H1 (cell line): ENCODE data around the gene NUP62CL. TPM values are rescaled to one million over a fixed set of nuclear protein-coding genes. Genes with fewer than 3 reads are reported as not detected.

Experiments
- CTCF ChIA-PET: fragments of 300-600 bp; sonication (Branson Sonifier 250); formaldehyde crosslinking; loops from one replicate; lab custom pipeline; 2021; ENCODE audit not compliant: partially characterized antibody; lab: Charles Lee
- POLR2A ChIA-PET: fragments of 300-600 bp; sonication (Branson Sonifier 250); formaldehyde crosslinking; loops from one replicate; lab custom pipeline; 2021; ENCODE audit warnings: inconsistent platforms; ENCODE audit not compliant: partially characterized antibody; lab: Charles Lee
- DNase-seq, 2 experiments: peaks; one replicate each; pipeline versions ENCODE4 v3.0.0 to v3.0.0-alpha.2; 2010 to 2022; ENCODE audit warnings: low spot score in 2 of 2, low read depth in 1 of 2, mixed read lengths in 1 of 2
- FAIRE-seq: peaks from 2 replicates; lab custom pipeline; 2011; peaks lifted over from hg19 to GRCh38; lab: Jason Lieb, UNC
- H2AFZ ChIP-seq: 2 replicates; pipeline ENCODE4 v1.8.1; 2012; ENCODE audit warnings: low read length, inconsistent platforms
- H2AK5ac ChIP-seq: 2 replicates; pipeline ENCODE4 v1.6.1; 2013; ENCODE audit warnings: low read depth, low read length
- H2BK120ac ChIP-seq: replicated peaks from 2 replicates; pipeline ENCODE3; 2013; ENCODE audit warnings: low read depth, low read length, inconsistent platforms
- H2BK12ac ChIP-seq: 2 replicates; pipeline ENCODE4 v1.6.1; 2013; ENCODE audit warnings: low read depth, low read length
- H2BK15ac ChIP-seq: 2 replicates; pipeline ENCODE4 v1.6.1; 2013; ENCODE audit warnings: low read length
- H2BK20ac ChIP-seq: 2 replicates; pipeline ENCODE4 v1.6.1; 2013; ENCODE audit warnings: low read length
- H2BK5ac ChIP-seq: 2 replicates; pipeline ENCODE4 v1.6.1; 2013; ENCODE audit warnings: low read depth, low read length
- H3K14ac ChIP-seq: 2 replicates; pipeline ENCODE4 v1.6.1; 2013; ENCODE audit warnings: inconsistent platforms; ENCODE audit not compliant: insufficient read length
- H3K18ac ChIP-seq: 2 replicates; pipeline ENCODE4 v1.6.1; 2013; ENCODE audit warnings: low read length; ENCODE audit errors: extremely low read depth
- H3K23ac ChIP-seq: 2 replicates; pipeline ENCODE4 v1.6.1; 2013; ENCODE audit warnings: inconsistent platforms; ENCODE audit not compliant: insufficient read length
- H3K23me2 ChIP-seq: 2 replicates; pipeline ENCODE4 v1.6.1; 2013; ENCODE audit warnings: low read depth, low read length
- H3K27ac ChIP-seq: 2 replicates; pipeline ENCODE4 v1.6.1; 2011; ENCODE audit warnings: low read depth, low read length, inconsistent platforms
- H3K27me3 ChIP-seq, 4 experiments: replicated peaks in 1 of 4; 1 replicate in 1 of 4; 2 replicates in 3 of 4; pipeline versions ENCODE4 v1.6.1 to v1.8.1; 2011 to 2013; ENCODE audit warnings: low read length in 3 of 4, mild to moderate bottlenecking in 3 of 4, inconsistent platforms in 2 of 4, mixed read lengths in 2 of 4, moderate library complexity in 1 of 4; ENCODE audit not compliant: control insufficient read depth in 3 of 4, insufficient read depth in 3 of 4; ENCODE audit errors: extremely low read depth in 1 of 4
- H3K36me3 ChIP-seq, 4 experiments: 2 replicates each; pipeline versions ENCODE4 v1.6.1 to v1.8.1; 2011 to 2013; ENCODE audit warnings: mild to moderate bottlenecking in 4 of 4, low read length in 3 of 4, moderate library complexity in 2 of 4, control low read depth in 1 of 4, inconsistent platforms in 1 of 4; ENCODE audit not compliant: insufficient read depth in 4 of 4, control insufficient read depth in 2 of 4
- H3K4ac ChIP-seq: replicated peaks from 2 replicates; pipeline ENCODE3; 2013; ENCODE audit warnings: low read length, low read depth, mixed read lengths, inconsistent platforms; ENCODE audit not compliant: insufficient read length
- H3K4me1 ChIP-seq, 4 experiments: replicated peaks in 1 of 4; 1 replicate in 1 of 4; 2 replicates in 3 of 4; pipeline versions ENCODE4 v1.6.1 to v1.8.1; 2011 to 2013; ENCODE audit warnings: low read length in 3 of 4, inconsistent platforms in 2 of 4, mixed read lengths in 1 of 4; ENCODE audit not compliant: insufficient read depth in 4 of 4, control insufficient read depth in 3 of 4
- H3K4me2 ChIP-seq, 2 experiments: 2 replicates each; pipeline versions ENCODE4 v1.6.1 to v1.8.1; 2011 to 2013; ENCODE audit warnings: low read depth in 2 of 2, low read length in 2 of 2, control low read depth in 1 of 2, inconsistent platforms in 1 of 2, mild to moderate bottlenecking in 1 of 2; ENCODE audit not compliant: insufficient read depth in 1 of 2
- H3K4me3 ChIP-seq, 4 experiments: fragments of 200-600, 300-600 bp in 1 of 4; sonication (generic), shearing (Covaris generic), sonication (Bioruptor Twin) in 1 of 4; 2 replicates each; pipeline versions ENCODE4 v1.5.1 to v1.8.1; 2011 to 2016; ENCODE audit warnings: low read length in 4 of 4, low read depth in 3 of 4, control low read depth in 2 of 4, inconsistent platforms in 2 of 4, mild to moderate bottlenecking in 2 of 4, mixed read lengths in 1 of 4, moderate library complexity in 1 of 4; ENCODE audit not compliant: insufficient read depth in 2 of 4; ENCODE audit errors: extremely low read depth in 1 of 4
- H3K56ac ChIP-seq: replicated peaks from 2 replicates; pipeline ENCODE3; 2013; ENCODE audit warnings: low read depth, mild to moderate bottlenecking, mixed read lengths, low read length, inconsistent platforms; ENCODE audit not compliant: insufficient read length
- H3K79me1 ChIP-seq: 2 replicates; pipeline ENCODE4 v1.6.1; 2013; ENCODE audit warnings: low read depth, low read length, control low read depth
- H3K79me2 ChIP-seq, 2 experiments: 2 replicates each; pipeline versions ENCODE4 v1.6.1 to v1.8.1; 2012 to 2013; ENCODE audit warnings: low read length in 2 of 2, mild to moderate bottlenecking in 2 of 2, inconsistent platforms in 1 of 2; ENCODE audit not compliant: insufficient read depth in 2 of 2, control insufficient read depth in 1 of 2
- H3K9ac ChIP-seq, 4 experiments: replicated peaks in 1 of 4; 1 replicate in 1 of 4; 2 replicates in 3 of 4; pipeline versions ENCODE4 v1.6.1 to v1.8.1; 2011 to 2013; ENCODE audit warnings: low read depth in 3 of 4, low read length in 3 of 4, control low read depth in 2 of 4, mild to moderate bottlenecking in 2 of 4, moderate library complexity in 2 of 4, inconsistent platforms in 1 of 4; ENCODE audit errors: extremely low read depth in 1 of 4
- H3K9me3 ChIP-seq, 2 experiments: 2 replicates each; pipeline versions ENCODE4 v1.6.1 to v1.8.1; 2012 to 2013; ENCODE audit warnings: mild to moderate bottlenecking in 2 of 2, moderate library complexity in 2 of 2, control low read depth in 1 of 2, inconsistent platforms in 1 of 2, low read depth in 1 of 2, low read length in 1 of 2, mixed read lengths in 1 of 2; ENCODE audit not compliant: insufficient read depth in 2 of 2
- H4K20me1 ChIP-seq, 2 experiments: replicated peaks in 1 of 2; 2 replicates each; pipeline versions ENCODE3 to v1.8.1; 2011 to 2013; ENCODE audit warnings: inconsistent platforms in 2 of 2, low read length in 2 of 2, mild to moderate bottlenecking in 1 of 2; ENCODE audit not compliant: insufficient read depth in 2 of 2, control insufficient read depth in 1 of 2
- H4K5ac ChIP-seq: 2 replicates; pipeline ENCODE4 v1.6.1; 2013; ENCODE audit warnings: low read length, low read depth, mixed read lengths, inconsistent platforms; ENCODE audit not compliant: insufficient read length
- H4K8ac ChIP-seq: 2 replicates; pipeline ENCODE4 v1.8.0; 2013; ENCODE audit warnings: mild to moderate bottlenecking, moderate library complexity, low read length, inconsistent platforms; ENCODE audit not compliant: insufficient read depth; ENCODE audit errors: extremely low read depth
- H4K91ac ChIP-seq: replicated peaks from 2 replicates; pipeline ENCODE3; 2013; ENCODE audit warnings: low read length, mixed read lengths, inconsistent platforms; ENCODE audit not compliant: insufficient read length
- CBX8 ChIP-seq: fragments of 300-800, 300-1000 bp; sonication (generic); IDR thresholded peaks from 2 replicates; pipeline ENCODE4 v1.7.1; 2016; ENCODE audit warnings: low read depth, low read length, borderline replicate concordance
- CHD2 ChIP-seq: IDR thresholded peaks from 2 replicates; pipeline ENCODE4 v1.6.1; 2012; ENCODE audit warnings: low read length, improper control_type of control experiment
- GTF2F1 ChIP-seq: IDR thresholded peaks from 2 replicates; pipeline ENCODE4 v1.6.1; 2012; ENCODE audit warnings: low read depth, low read length, improper control_type of control experiment, borderline replicate concordance
- JUND ChIP-seq: IDR thresholded peaks from 2 replicates; pipeline ENCODE4 v1.6.1; 2011; ENCODE audit warnings: mild to moderate bottlenecking, improper control_type of control experiment, low read length
- KDM4A ChIP-seq: IDR thresholded peaks from one replicate; pipeline ENCODE4 v1.7.1; 2012; ENCODE audit warnings: low read depth, mild to moderate bottlenecking, moderate library complexity, low read length, inconsistent platforms; ENCODE audit not compliant: severe bottlenecking
- POLR2A ChIP-seq, 2 experiments: IDR thresholded peaks; 1 replicate in 1 of 2; 2 replicates in 1 of 2; pipeline ENCODE4 v1.6.1; 2011; ENCODE audit warnings: low read depth in 2 of 2, low read length in 2 of 2, mild to moderate bottlenecking in 2 of 2; ENCODE audit errors: control extremely low read depth in 1 of 2
- POLR2AphosphoS5 ChIP-seq: IDR thresholded peaks from 2 replicates; pipeline ENCODE4 v1.6.1; 2011; ENCODE audit warnings: low read depth, low read length
- YY1 ChIP-seq: IDR thresholded peaks from 2 replicates; pipeline ENCODE4 v1.6.1; 2011; ENCODE audit warnings: low read depth, mild to moderate bottlenecking, low read length
- ZNF274 ChIP-seq: IDR thresholded peaks from 2 replicates; pipeline ENCODE4 v1.7.0; 2012; ENCODE audit warnings: low read length, borderline replicate concordance; ENCODE audit errors: extremely low read depth
- WGBS, 2 experiments: shearing (Covaris generic) in 1 of 2; methylation state at CpG; one replicate each; pipeline versions ENCODE4 v1.1.6 to v1.1.7; 2013 to 2015; ENCODE audit warnings: low lambda C conversion rate in 2 of 2, mixed read lengths in 2 of 2, inconsistent platforms in 1 of 2, low coverage in 1 of 2, missing lambda C conversion rate in 1 of 2; ENCODE audit not compliant: insufficient replicate concordance in 2 of 2, insufficient coverage in 1 of 2, insufficient read length in 1 of 2; ENCODE audit errors: extremely low coverage in 1 of 2, missing lambda C conversion rate in 1 of 2; 5-methylcytosine and 5-hydroxymethylcytosine counted together
- polyA plus RNA-seq, 7 experiments: library from polyadenylated mRNA; depleted of rRNA in 3 of 7; stranded (reverse) in 5 of 7; unstranded in 2 of 7; fragments of >200 nt in 5 of 7; fragments of 200-250 nt in 2 of 7; gene quantifications; 1 replicate in 5 of 7; 2 replicates in 1 of 7; 4 replicates in 1 of 7; pipeline versions ENCODE4 v1.2.1 to v1.2.3, GENCODE V29; 2011 to 2013; ENCODE audit warnings: missing spikeins in 2 of 7, mixed read lengths in 2 of 7
- total RNA-seq: library from RNA; stranded (reverse); fragmentation: NEBNext Ultra II Directional; extraction: Animal tissue kit (Norgen Biotek cat#: 25700); gene quantifications from 2 replicates; pipeline ENCODE4 v1.2.1, GENCODE V29; 2021

The NUP62CL gene
- total and polyA plus RNA-seq, 2 of the 8 experiments (the other 6 are each of a cell fraction or from before 2014, with no cell fraction given) = 3.3 to 6.2 TPM

DNA sequence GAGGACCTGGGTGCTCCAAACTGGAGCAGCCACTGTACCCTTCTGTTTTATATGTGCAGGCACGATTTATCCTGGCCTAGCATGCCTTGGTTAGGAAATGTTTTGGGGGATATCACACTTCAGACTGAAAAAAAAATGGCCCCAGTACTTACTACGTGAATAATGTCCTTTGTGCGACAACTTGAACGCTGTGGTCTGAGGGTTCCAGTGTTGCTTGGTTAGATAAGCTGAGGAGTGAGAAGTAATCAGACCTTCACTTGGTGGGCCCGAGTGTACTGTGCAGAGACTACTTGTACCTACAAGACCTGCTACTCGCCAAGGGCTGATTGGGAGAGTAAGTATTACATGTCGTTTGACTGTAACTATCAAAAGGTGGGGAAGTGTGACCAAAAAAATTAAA, 856 bp upstream of the NUP62CL start:
- Histone ChIP-seq H3K9ac (no peak overlapping the region), H3K27me3 (no peaks in the 10 kb centered on the region), H4K20me1 (no peaks in the 10 kb centered on the region), H3K4me3 (no peak overlapping the region), H2AK5ac (no peak overlapping the region), H3K79me2 (no peaks in the 10 kb centered on the region), H3K56ac (no peak overlapping the region), H2BK12ac (no peak overlapping the region), H2BK15ac (no peak overlapping the region), H3K18ac (no peak overlapping the region), H3K4me1 (peaks cover 0 to 3% (median under 1%) of the 10 kb centered on the region in 4 experiments; a peak in 3 of 7 replicates), H2BK120ac (no peak overlapping the region), H2BK20ac (no peak overlapping the region), H4K5ac (no peak overlapping the region), H3K36me3 (no peaks in the 10 kb centered on the region), H3K79me1 (no peaks in the 10 kb centered on the region), H2AFZ (no peak overlapping the region), H4K91ac (no peak overlapping the region), H3K14ac (no peak overlapping the region), H3K9me3 (no peaks in the 10 kb centered on the region)
- ChIA-PET CTCF (no interaction called here), POLR2A (no interaction called here)
- DNase-seq (no peak), FAIRE-seq (no peak)
- WGBS, 2 experiments = 90% methylated on average over 7 of the region's 7 CpGs; no CpG with 5 or more reads in 1 of the 2 experiments
- TF ChIP-seq ZNF274 (no peak), POLR2AphosphoS5 (no peak), JUND (no peak), YY1 (no peak), CHD2 (no peak), KDM4A (no peak), POLR2A (IDR thresholded peaks at IDR 0.05; ENCODE audit: control extremely low read depth in 1 of 2, low read depth in 2 of 2, low read length in 2 of 2) (no peak), GTF2F1 (no peak), CBX8 (no peak)
- TF ChIP-seq, all 59 proteins: peak for 0
- Histone ChIP-seq H3K23me2 (peaks cover 4% of the 10 kb centered on the region; the same call in 1 of the 2 replicates), H3K4me2 (peak overlapping the region in 1 of 2 experiments; percentile 72; a peak in 1 of 4 replicates), H3K4ac (no peak overlapping the region), H3K23ac (no peak overlapping the region), H3K27ac (no peak overlapping the region), H2BK5ac (no peak overlapping the region), H4K8ac (no peak overlapping the region)
